NCI-H2196 (cell line): ENCODE results near the gene SLC30A7.

Experiments used
- DNase-seq: peaks from one replicate; lab custom pipeline; 2025; ENCODE audit not compliant: unreplicated experiment; lab: John Stamatoyannopoulos, UW

SLC30A7 gene

DNA sequence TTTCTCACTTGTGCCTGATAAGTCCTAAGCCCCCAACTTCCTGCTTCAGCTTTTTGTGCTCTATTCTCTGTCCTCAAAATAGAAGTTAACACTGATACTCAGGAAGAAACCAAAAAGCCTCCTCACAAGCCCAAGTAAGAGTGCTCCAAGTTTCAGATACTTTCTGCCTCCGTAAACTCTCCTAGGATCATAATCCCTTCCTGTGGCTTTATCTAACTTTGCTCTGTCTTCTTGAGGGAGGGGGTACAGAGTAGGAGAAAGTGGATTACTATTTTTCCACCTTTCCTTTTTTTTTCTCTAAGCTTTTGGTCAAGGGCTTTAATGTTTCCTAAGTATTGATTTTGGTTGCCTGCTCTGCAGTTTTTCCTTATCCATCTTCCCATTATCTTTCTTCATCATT lies 75.1 kb downstream of the SLC30A7 start:
- DNase-seq, result no peak

DNA sequence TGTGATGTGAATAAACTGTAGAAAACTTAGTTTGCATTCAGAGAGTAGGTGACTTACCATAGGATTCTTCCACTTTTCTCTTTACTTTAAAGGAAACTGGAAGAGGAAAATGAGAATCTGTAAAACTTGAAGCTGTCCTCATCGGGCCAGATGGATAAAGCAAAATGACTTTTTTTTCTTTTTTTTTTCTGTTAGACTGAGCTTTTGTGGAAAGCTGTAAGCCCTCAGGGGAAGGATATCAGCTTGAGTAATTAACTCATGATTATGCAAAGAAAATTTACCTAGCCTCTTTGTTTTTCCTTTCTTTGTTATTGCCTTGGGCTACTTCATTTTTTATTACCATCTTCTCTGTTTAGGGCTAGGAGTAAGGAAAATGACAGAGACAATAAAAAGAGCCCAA lies 76.3 kb downstream of the SLC30A7 start:
- DNase-seq, result no peak

DNA sequence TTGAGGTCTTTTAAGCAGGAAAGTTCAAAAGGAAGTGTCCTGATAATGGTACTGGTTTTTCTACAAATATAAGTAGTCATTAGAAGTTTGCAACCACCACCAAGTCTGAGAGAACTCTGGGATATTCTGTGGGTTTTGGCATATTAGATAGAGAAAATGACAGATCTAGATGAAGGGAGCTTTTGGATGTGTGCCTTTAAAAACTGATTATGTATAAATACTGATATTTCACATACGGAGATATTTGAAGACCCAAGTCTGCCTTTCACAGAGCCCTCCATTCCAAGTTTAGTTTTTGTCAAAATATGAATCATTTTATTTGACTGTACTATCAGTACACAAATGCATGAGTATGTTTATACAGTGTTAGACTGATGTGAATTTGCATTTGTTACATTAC lies 81.0 kb downstream of the SLC30A7 start:
- DNase-seq, result no peak

DNA sequence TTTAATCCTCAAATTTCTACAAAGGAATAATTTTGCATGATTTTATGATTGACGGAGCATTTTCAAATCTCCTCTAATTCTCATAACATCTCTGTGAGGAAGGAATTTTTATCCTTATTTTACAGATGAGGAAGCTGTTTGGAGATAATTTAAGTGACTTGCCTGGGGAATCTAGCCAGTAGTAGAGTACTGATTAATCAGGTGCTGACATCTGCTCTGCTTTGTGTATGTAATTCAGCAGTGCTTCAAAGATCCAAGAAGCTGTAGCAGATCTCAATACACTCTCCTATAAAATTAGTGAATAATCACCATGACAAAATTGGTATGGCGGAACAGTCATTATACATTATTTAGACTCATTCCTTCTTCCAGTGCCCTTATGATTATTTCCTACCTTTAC lies 83.7 kb downstream of the SLC30A7 start:
- DNase-seq, result no peak

DNA sequence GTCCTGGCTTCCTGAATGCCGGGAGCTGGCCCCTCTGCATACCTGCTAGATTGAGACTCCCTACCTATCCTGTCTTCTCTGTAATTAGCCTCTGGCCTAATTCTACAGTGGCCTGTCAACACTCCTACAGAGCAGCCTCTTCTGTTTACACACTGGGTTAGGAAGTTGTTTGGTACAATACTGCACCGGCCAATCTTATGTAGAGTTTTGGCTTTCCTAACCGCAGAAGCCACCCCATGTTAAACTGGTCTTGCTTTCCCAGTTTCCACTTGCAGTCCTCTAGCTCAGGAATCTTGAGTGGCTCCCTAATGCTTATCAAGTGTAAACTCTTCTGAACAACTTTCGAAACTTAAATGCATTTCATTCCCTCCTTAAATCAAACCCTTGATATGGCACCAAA lies 86.9 kb downstream of the SLC30A7 start:
- DNase-seq, result no peak

DNA sequence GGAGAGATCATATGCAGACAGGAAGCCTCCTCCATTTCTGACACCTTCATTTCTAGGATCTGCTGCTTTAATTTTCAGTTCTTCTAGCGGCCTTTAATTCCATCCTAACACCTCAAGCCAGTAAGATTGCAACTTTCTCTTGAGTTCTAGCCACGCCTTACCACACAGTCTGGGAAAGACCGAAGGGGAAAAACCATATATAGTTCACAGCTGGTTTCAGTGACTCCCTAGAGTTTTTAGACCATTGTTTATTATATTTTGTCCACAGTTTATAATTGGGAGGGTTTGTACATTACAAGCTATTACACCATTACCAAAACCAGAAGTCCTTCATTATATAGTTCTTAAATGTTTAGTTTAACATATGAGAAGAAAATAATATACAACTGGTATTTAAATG lies 92.2 kb downstream of the SLC30A7 start:
- DNase-seq, result no peak

DNA sequence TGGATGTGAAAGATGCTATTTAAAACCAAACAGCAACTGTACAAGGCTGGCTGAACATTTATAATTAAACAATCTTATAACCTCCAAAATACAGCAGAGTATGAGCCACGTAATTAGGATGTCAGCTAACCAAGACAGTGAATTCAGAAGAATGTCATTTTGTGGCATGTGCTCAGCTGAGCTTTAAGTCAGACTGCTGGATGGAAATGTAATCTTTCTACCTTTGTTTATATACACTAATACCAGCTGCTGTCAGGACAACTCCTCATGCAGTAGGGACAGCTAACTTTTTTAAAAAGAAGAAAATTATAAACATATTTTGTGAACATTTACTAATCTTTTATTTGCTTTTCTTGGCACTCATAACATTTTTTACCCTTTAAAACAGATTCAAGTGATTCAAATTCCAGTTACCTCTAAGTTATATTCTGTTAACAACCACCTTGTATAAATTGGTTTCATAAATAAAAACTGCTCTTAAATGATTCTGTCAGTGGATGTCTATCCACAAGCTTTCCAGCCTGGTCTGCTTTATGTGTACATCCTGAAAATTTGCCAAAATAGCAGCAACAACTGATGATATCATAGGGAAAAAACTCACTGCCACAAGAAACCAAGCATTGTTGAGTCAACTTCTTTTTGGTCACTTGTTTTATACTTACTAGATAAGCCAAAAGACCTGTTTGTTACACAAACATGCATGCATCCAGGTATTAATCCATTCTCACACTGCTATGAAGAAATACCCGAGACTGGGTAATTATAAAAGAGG lies 93.6 kb downstream of the SLC30A7 start:
- no peak for DNase-seq

DNA sequence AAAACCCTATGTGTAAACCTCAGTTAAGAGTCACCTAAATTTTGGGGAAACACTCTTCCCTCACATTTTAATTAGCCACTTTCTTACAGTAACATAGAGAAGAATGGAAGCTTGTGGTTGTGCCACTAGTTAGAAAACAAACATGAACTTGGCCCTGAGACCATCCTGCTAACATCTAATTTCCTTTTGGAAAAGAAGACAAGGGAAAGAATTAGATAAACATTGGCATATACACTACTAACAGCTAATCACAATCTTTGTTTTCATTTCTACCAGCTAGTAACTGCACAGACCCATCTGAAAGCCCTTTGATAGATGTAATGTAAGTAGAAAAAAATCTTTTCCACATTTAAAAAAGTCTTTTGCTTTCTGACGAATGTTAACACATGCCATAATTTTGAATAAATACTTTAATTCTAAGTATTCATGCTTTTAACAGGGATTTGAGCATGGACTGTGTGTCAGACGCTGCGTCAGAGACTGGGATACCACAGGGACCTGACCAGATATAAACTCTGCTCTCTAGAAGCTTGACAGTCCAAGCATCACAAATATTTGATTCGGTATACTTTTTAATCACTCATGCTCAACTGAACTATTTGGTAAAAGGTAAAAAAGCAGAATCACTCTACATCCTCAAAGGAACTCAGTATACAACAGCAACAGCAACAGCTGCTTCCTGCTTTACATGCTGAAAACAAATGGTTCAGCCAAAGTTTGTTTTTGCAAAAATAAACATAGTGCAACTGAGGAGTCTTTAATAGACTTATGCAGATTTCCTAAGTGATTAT lies 99.5 kb downstream of the SLC30A7 start:
- no peak for DNase-seq

DNA sequence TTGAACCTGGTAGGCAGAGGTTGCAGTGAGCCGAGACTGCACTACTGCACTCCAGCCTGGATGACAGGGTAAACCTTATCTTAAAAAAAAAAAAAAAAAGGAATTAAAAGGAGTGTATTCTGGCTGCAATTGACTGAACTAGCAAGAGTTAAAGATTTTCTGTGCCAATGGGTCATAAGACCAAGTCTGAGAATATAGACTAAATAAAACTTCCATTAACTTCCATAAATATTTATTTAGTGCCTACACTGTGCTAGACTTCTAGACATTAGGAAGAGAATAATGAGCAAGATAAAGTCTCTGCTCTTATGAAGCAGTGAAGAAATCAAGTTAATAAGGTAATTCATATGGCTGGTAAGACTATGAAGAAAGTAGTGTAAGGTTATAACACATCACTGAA lies 102.5 kb downstream of the SLC30A7 start:
- no peak for DNase-seq

DNA sequence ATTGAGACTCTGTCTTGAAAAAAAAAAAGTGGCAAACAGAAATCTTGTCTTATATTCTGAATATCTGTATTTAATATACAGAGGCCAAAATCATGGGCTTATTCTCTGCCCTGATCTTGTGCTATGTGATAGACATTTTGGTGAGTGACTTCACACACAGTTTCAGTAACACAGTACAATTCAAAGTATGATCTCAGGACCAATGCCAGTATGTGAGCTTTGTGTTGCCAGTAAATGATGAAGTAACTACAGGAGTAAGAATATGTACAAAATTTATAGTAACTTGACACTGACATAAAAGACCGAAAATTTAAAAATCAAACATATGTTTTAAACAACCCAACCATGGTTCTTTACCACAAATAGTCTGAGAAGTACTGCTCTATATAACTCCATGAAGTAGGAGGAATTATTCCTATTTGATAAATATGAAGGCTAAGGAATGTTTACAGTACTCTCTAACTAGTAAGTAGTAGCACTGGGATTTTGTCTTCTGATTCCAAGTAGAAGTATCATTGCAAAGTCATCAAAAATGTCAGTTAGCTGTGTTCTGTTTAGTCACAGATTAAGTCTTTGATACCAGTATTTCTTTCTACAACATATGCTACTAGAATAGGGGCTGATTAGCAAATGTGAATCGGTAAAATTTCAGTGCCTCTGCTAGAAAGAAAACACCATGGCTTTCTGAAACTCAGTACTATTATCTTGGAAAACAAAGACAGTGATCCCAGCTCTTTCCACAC lies 104.4 kb downstream of the SLC30A7 start:
- no peak for DNase-seq

DNA sequence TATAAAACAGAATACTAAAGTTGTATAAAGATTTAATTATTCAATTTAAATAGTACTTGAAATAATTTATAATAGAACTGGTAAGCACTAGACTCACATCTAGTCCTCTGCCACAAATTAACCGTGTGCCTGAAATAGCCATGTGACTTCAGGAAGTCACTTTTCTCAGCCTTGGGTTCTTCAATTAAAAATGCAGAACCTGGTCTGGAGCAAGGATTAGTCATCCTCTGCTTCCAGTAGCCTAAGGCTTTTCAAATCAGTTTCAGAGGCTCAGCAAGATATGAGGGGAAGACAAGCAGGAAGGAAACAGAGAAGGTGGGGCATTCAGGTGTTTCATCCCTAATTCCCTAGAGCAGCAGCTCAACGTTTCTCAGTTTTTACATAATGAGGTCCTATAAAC lies 106.7 kb downstream of the SLC30A7 start:
- no peak for DNase-seq

DNA sequence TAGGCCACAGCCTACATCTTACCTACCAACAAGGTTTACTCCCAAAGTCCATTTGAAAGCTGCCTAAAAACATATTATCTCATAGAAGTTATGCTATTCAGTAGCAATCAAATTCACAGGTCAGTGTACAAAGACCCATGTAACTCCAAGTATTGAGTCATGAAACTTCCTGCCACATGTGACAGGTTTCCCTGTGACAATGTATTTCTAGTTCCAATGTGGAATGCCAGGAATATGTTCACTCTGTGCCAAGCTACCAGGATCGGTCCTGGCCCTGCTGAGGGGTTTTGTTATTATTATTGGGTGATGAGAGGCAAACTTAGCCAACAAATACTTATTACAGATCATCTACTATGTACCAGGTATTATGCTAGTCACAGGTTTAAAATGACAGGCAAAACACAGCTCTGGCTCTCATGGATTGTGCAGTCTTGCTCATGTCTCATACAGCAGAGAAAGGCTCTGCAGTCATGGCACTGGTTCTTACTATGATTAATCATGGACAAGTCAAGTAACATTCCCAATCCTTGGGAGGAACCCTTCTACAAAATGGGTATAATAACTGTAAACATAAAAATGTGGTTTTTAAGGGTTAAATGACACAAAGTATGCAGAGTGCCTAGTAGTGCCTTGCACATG lies 107.2 kb downstream of the SLC30A7 start:
- DNase-seq, result no peak

DNA sequence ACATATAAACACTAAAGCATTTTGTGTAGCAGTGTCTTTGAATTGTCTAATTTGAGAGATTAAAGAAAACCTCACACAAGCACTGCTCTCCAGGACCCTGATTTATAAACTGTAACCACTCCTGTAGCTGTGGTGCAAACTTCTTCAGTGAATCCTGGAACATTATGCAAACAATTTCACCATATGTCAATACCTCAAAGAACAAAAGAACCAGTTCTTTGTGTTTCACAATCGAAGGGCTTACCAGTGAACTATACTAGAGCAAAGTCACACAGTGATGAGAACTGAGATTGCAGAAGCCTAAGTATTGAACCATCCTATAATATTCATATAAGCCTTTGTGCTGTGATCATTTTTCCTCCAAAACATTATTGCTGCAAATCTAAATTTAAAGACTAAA lies 108.2 kb downstream of the SLC30A7 start:
- DNase-seq, result no peak

DNA sequence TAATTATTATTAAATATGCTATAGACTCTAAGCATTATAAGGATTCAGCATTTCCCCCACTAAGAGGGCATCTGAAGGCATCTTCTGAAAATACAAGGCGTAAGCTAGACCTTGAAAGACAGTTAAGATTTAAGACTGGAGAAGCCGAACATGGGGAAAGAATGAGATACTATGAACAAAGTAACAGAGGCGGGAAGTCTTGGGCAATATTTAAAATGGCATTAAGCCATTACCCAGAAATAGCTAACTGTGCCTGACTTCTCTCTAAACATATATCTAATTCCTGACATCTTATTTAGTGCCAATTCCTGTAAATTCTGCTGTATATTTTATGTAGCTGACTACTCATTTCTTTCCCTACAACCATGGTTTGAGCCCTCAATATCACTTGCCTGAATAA lies 108.8 kb downstream of the SLC30A7 start:
- no peak for DNase-seq

DNA sequence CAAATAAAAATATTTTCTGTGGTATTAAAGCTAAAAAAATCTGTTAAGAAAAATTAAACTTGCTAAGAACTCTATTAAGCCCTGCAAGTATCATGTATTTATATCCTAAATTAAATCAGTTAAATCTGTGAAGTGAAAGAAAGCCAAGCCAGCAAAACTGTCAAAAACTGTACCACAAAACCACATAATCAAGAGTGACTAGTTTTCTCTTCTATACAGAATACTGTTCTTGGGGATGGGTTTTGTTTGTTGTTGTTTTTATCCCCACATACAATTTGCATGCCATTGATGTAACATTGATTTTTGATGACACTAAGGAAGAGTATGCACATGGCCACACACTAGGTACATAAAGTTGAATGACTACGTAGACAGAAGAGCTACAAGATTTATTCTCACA lies 109.3 kb downstream of the SLC30A7 start:
- no peak for DNase-seq

DNA sequence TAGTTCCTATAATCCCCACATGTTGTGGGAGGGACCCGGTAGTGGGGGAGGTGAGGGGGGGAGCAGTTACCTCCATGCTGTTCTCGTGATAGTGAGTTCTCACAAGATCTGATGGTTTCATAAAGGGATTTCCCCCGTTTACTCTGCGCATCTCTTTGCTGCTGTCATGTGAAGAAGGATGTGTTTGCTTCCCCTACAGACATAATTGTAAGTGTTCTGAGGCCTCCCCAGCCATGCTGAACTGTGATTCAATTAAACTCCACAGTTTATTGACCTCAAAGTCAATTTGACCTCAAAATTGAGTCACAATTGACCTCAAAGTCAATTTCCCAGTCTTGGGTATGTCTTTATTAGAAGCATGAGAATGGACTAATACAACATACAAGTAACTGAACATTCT lies 110.0 kb downstream of the SLC30A7 start:
- DNase-seq, result no peak

DNA sequence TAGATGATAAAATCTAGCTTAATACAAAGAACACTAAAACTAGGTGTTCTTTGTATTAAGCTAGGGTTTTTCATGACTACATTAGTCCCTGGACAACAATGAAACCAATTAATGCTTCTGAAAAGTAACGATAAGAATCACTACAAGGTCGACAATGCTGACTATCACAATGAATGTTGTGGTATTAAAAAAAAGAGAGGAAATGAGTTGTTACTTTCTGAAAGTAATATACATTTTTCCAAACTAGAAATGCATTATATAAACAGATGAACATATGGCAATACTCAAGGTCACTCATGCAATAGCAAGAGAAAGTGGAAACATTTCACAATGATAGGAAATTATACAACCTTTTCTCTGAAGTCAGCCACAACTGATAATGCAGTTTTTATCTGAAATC lies 110.7 kb downstream of the SLC30A7 start:
- DNase-seq, result no peak

DNA sequence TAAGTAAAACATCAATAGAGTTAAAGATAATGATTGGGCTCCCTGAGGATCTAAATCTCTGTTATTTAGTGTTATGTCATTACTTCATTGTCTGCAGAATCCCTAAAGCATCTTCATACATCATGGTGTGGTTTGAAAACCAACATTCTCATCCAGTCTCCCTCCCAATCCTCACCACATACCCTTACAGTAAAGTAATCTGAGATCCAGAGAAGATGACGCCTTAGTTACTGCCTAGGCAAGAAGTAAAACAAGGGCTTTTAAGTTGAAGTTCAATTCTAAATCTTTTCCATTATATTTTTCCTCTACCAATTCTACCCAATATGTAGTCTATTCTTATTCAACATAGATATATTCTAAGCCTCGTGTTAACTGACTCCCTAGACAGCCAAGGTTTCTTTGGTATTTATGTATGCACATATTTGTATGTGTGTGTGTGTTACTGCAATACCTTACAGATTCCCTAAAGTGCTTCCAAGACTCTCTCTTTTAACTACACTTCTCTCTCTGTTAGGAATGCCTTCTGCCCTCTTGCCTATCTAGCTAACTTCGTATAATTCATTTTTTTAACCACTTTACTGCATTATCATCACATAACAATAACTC lies 112.4 kb downstream of the SLC30A7 start:
- DNase-seq, result no peak

DNA sequence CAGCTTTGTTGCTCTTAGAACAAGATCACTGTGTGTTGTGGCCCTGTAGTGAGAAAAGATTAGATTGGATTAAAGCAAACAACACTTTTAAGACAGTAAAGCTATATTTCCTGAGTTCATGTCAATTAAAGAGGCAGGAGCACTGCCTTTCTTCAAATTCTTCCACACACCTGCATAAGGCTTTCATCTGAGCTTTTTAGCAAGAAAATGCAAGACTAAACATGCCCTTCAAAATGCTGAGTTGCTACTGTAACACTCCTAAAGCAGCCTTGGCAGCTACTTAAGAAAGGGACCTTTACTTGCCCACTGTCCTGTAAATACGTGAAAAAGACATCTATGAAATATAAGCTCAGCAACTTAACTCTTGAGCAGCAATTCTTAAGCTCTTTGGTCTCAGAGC lies 117.9 kb downstream of the SLC30A7 start:
- no peak for DNase-seq

DNA sequence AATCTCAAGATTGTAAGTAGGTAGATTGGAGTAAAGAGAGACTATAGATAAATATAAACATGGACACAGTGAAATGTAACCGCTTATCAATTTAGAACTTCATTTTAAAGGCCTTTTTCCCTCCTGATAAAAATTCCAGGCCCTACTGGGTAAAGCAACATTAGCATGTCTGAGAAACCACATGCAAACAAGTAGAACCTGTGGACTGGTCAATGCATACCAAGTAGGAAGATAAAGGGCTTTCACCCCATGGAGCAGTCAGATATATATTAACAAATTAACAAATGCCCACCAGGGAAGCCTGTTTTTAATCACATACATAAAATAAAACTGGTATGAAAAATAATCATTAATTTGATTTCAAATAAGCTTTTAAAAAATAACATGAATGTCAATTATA lies 121.6 kb downstream of the SLC30A7 start:
- DNase-seq, result no peak

DNA sequence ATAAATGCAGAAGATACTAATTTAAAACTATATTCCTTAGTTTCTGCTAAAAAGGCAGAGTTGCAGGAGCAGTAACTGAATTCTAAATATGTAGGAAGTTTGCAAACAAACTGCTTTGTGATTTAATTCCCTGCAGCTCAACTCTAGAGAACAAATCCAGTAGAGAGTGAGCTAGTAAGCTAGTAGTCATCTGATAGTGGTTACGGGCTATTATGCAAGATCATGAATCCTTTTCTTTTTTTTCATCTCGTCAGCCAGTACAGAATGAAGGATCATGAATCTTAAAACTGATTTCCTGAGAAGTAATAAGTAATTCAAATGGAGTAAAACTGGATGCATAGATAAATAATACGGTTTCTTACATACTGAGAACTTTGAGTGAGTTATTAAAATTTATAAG lies 126.4 kb downstream of the SLC30A7 start:
- DNase-seq, result no peak
